ENCODE measurements around the gene PUS3. TPM values are rescaled to one million over a fixed set of nuclear protein-coding genes. Genes with fewer than 3 reads are reported as not detected.
"Not testable (repeated sequence)": the region's sequence is repeated elsewhere in the genome, so short reads cannot be mapped to it uniquely, and the experiment has no call there.

The PUS3 gene
- total RNA-seq, 1 donor from 2014 or later = 7.7 TPM

DNA sequence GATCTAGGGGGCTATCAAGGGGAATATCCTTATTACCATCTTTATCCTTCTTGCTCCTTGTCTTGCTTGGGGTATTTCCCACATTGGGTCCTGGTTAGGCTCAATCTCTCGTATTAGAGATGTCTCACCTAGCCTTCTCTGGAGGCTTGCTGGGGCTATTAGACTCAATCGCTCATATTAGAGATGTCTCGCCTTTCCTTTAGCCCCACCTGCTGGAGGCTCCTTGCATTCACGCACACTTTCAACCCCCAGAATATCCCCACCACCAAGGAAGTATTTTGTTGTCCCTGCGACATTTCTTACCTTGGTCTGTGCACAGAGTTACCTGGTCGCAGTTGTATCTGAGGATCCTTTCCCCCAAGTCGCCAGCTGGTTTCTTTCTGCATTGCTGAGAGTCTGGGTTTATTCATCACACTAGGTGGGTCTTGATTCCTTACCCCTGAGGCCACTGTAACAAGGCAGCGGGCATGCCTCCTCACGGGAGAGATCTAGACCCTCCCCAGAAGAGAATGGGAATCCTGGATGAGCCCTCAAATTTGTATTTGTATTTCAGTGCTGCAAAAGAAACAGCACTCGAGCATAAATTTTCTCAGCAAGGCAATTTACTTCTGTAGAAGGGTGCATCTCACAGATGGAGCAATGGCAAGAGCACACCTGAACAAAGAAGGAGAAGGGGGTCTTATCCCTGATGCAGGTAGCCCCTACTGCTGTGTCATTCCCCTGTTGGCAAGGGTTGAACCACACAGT, 31.4 kb downstream of the PUS3 start:
- Histone ChIP-seq H3K9me3 (replicated peaks) (no peaks in the 10 kb centered on the region), H3K4me3 (no peak overlapping the region), H3K27ac (replicated peaks) (no peak overlapping the region), H3K27me3 (ENCODE audit: low read depth) (no peaks in the 10 kb centered on the region), H3K4me1 (no peaks in the 10 kb centered on the region), H3K36me3 (no peaks in the 10 kb centered on the region)
- peak; percentile 56 for TF ChIP-seq CTCF (IDR thresholded peaks at IDR 0.05; ENCODE audit: borderline replicate concordance)
- intact Hi-C loops (cut with micrococcal nuclease) = no loop called here
- no peak for DNase-seq

DNA sequence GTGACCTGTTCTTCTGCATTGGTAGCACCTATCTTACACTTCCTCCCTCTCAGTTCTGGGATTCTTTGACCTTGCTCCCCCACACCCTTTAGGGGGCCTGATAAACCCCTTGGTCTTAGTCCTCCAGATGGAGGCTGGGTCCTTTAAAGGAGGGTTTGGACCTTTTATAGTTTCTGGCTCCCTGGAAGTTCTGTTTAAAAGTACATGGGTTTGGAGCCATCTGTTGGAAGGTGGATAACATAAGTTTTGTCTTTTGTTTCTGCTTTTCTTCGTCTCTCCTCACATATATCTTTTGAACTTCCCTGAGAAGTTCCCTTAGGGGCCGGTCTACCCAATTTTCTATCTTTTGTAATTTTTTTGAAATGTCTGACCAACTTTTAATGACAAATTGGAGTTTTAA, 33.5 kb downstream of the PUS3 start:
- H3K27me3 ChIP-seq (ENCODE audit: low read depth) = no peaks in the 10 kb centered on the region
- no peak for TF ChIP-seq CTCF (IDR thresholded peaks at IDR 0.05; ENCODE audit: borderline replicate concordance)
- no peaks in the 10 kb centered on the region for H3K9me3 ChIP-seq (replicated peaks)
- no peak overlapping the region for H3K27ac ChIP-seq (replicated peaks)
- DNase-seq = no peak
- no peaks in the 10 kb centered on the region for H3K4me1 ChIP-seq
- intact Hi-C loops (cut with micrococcal nuclease) = no loop called here
- H3K36me3 ChIP-seq = no peaks in the 10 kb centered on the region
- H3K4me3 ChIP-seq = no peak overlapping the region

DNA sequence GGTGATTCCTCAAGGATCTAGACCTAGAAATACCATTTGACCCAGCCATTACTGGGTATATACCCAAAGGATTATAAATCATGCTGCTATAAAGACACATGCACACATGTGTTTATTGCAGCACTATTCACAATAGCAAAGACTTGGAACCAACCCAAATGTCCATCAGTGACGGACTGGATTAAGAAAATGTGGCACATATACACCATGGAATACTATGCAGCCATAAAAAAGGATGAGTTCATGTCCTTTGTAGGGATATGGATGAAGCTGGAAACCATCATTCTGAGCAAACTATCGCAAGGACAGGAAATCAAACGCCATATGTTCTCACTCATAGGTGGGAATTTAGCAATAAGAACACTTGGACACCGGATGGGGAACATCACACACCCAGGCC, 37.7 kb downstream of the PUS3 start:
- H3K27ac ChIP-seq (replicated peaks); H3K36me3 ChIP-seq; intact Hi-C loops (cut with micrococcal nuclease); H3K27me3 ChIP-seq (ENCODE audit: low read depth); DNase-seq; H3K9me3 ChIP-seq (replicated peaks); H3K4me1 ChIP-seq; H3K4me3 ChIP-seq: not testable (repeated sequence)

DNA sequence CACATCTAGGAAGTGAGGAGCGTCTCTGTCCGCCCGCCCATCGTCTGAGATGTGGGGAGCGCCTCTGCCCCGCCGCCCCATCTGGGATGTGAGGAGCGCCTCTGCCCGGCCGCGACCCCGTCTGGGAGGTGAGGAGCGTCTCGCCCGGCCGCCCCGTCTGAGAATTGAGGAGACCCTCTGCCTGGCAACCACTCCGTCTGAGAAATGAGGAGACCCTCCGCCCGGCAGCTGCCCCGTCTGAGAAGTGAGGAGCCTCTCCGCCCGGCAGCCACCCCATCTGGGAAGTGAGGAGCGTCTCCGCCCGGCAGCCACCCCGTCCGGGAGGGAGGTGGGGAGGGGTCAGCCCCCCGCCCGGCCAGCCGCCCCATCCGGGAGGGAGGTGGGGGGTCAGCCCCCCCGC, 40.2 kb downstream of the PUS3 start:
- H3K36me3 ChIP-seq; H3K4me1 ChIP-seq; H3K4me3 ChIP-seq; H3K27me3 ChIP-seq (ENCODE audit: low read depth); H3K27ac ChIP-seq (replicated peaks); intact Hi-C loops (cut with micrococcal nuclease); DNase-seq: not testable (repeated sequence)
- H3K9me3 ChIP-seq (replicated peaks) = peaks cover 14% of the 10 kb centered on the region

DNA sequence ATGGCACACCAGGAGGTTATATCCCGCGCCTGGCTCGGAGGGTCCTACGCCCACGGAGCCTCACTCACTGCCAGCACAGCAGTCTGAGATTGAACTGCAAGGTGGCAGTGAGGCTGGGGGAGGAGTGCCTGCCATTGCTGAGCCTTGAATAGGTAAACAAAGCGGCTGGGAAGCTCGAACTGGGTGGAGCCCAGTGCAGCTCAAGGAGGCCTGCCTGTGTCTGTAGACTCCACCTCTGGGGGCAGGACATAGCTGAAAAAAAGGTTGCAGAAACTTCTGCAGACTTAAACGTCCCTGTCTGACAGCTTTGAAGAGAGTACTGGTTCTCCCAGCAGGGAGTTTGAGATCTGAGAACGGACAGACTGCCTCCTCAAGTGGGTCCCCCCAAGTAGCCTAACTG, 45.3 kb downstream of the PUS3 start:
- intact Hi-C loops (cut with micrococcal nuclease); H3K36me3 ChIP-seq; H3K4me1 ChIP-seq; H3K27me3 ChIP-seq (ENCODE audit: low read depth); H3K27ac ChIP-seq (replicated peaks); H3K4me3 ChIP-seq; DNase-seq: not testable (repeated sequence)
- H3K9me3 ChIP-seq (replicated peaks) = peaks cover 14% of the 10 kb centered on the region

- H3K27me3 ChIP-seq (ENCODE audit: low read depth) = no peaks in the 10 kb centered on the region
- intact Hi-C loops (cut with micrococcal nuclease) = no loop called here
- no peak overlapping the region for H3K4me3 ChIP-seq
- no peaks in the 10 kb centered on the region for H3K4me1 ChIP-seq
- peaks cover 24% of the 10 kb centered on the region for H3K9me3 ChIP-seq (replicated peaks)
- no peak for DNase-seq
- H3K27ac ChIP-seq (replicated peaks) = no peak overlapping the region
- TF ChIP-seq CTCF (IDR thresholded peaks at IDR 0.05; ENCODE audit: borderline replicate concordance) = no peak
- no peaks in the 10 kb centered on the region for H3K36me3 ChIP-seq
Measured at GRCh38 chr11:125846188-125846587, 56.8 kb downstream of the PUS3 start.

Other genes starting within 250 kb of the PUS3 start
- not detected for gene ACRV1, start 222.4 kb downstream of the PUS3 start, total RNA-seq
- gene PATE1, start 156.9 kb downstream of the PUS3 start, total RNA-seq = not detected
- gene PATE2, start 124.4 kb downstream of the PUS3 start, total RNA-seq = not detected
- not detected for gene PATE3, start 115.1 kb downstream of the PUS3 start, total RNA-seq
- gene PATE4, start 69.9 kb downstream of the PUS3 start, total RNA-seq = not detected
- gene HYLS1, start 15.5 kb downstream of the PUS3 start, total RNA-seq = 4.5 TPM
- 0.14 TPM for gene DDX25, start 1.3 kb upstream of the PUS3 start, total RNA-seq
- 0.08 TPM for gene VSIG10L2, start 42.8 kb upstream of the PUS3 start, total RNA-seq
- gene CDON, start 159.7 kb upstream of the PUS3 start, total RNA-seq = 9.9 TPM

Data from left ventricle myocardium inferior (tissue), 1 donor.